Hepatocyte (in vitro differentiated cells): ENCODE data around the gene RNF34.

Experiments used
- CTCF ChIP-seq: fragments of 200-600 bp; sonication (generic); IDR thresholded peaks from 2 replicates; pipeline ENCODE4 v1.5.1; 2016; ENCODE audit warnings: antibody characterized with exemption, mild to moderate bottlenecking; ENCODE audit not compliant: poor library complexity
- EZH2phosphoT487 ChIP-seq: fragments of 200-600 bp; sonication (generic); IDR thresholded peaks from one replicate; pipeline ENCODE4 v1.6.1; 2018; ENCODE audit warnings: antibody characterized with exemption, mild to moderate bottlenecking, low read depth, moderate library complexity; ENCODE audit not compliant: unreplicated experiment, severe bottlenecking

- no peak for TF ChIP-seq CTCF
- TF ChIP-seq EZH2phosphoT487: no peak
These were observed 9.1 kb upstream of the RNF34 start for GRCh38 chr12:121390856-121391255.
